ENCODE results near the gene MGRN1.
"Not testable (repeated sequence)": the region's sequence is repeated elsewhere in the genome, so short reads cannot be mapped to it uniquely, and the experiment has no call there.

MGRN1 gene

GRCh38 chr16:4625560-4626159, 1.0 kb downstream of the MGRN1 start:
- DNase-seq: no peak

- DNase-seq: no peak
Measured at GRCh38 chr16:4626396-4626795, 1.8 kb downstream of the MGRN1 start.

GRCh38 chr16:4628283-4628682, 3.7 kb downstream of the MGRN1 start:
- DNase-seq: no peak

- DNase-seq: no peak
Measured at GRCh38 chr16:4631444-4631843, 6.8 kb downstream of the MGRN1 start.

- no peak for DNase-seq
Measured at GRCh38 chr16:4633910-4634635, 9.4 kb downstream of the MGRN1 start.

- DNase-seq: no peak
Measured at GRCh38 chr16:4634768-4635167, 10.1 kb downstream of the MGRN1 start.

GRCh38 chr16:4636196-4636595, 11.6 kb downstream of the MGRN1 start:
- no peak for DNase-seq

- DNase-seq: no peak
Measured at GRCh38 chr16:4637501-4638166, 13.0 kb downstream of the MGRN1 start.

- DNase-seq: no peak
Measured at GRCh38 chr16:4639899-4640509, 15.4 kb downstream of the MGRN1 start.

GRCh38 chr16:4640572-4641305, 16.1 kb downstream of the MGRN1 start:
- DNase-seq: no peak

GRCh38 chr16:4641306-4641687, 16.7 kb downstream of the MGRN1 start:
- DNase-seq: no peak

- DNase-seq: no peak
Measured at GRCh38 chr16:4641895-4642294, 17.3 kb downstream of the MGRN1 start.

GRCh38 chr16:4646773-4647643, 22.4 kb downstream of the MGRN1 start:
- DNase-seq: no peak

GRCh38 chr16:4647644-4647980, 23.0 kb downstream of the MGRN1 start:
- DNase-seq: no peak

GRCh38 chr16:4648917-4649316, 24.3 kb downstream of the MGRN1 start:
- no peak for DNase-seq

GRCh38 chr16:4649744-4650442, 25.3 kb downstream of the MGRN1 start:
- no peak for DNase-seq

GRCh38 chr16:4650443-4651074, 25.9 kb downstream of the MGRN1 start:
- not testable (repeated sequence) for DNase-seq

GRCh38 chr16:4651827-4652226, 27.2 kb downstream of the MGRN1 start:
- DNase-seq: no peak

- no peak for DNase-seq
Measured at GRCh38 chr16:4652561-4652960, 27.9 kb downstream of the MGRN1 start.

- no peak for DNase-seq
Measured at GRCh38 chr16:4654011-4654963, 29.7 kb downstream of the MGRN1 start.

Data from amniotic stem cell (primary cell).